Epidermal melanocyte (primary cell): ENCODE data around the gene RUSF1.
A peak's percentile ranks its signal among the peaks of the same experiment; 100 is the strongest.
"Not testable (repeated sequence)": the region's sequence is repeated elsewhere in the genome, so short reads cannot be mapped to it uniquely, and the experiment has no call there.

ENCODE experiments used
- DNase-seq: peaks from one replicate; pipeline ENCODE4 v3.0.0; 2011; ENCODE audit warnings: low spot score; ENCODE audit not compliant: insufficient read length

RUSF1 gene

DNA sequence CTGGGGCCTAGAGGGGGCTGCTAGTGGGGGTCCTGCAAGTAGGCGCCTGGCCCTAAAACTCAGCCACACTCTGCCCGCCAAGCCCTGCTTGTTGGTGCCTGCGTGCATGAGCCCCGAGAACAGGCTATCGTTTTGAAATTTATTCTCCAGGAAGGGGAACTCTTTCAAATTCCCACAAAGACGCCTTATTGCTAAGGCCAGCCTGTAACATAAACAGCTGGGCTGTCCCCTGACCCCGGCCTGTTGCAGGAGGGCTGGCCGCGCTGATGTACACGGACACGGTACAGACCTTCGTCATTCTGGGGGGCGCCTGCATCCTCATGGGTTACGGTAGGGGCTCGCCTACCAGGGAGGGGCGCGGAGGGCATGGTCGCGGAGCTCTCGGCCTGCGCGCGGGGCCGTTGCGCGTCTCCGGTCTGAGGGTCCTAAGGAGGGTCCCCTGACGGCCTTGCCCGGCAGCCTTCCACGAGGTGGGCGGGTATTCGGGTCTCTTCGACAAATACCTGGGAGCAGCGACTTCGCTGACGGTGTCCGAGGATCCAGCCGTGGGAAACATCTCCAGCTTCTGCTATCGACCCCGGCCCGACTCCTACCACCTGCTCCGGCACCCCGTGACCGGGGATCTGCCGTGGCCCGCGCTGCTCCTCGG lies 21.0 kb downstream of the RUSF1 start:
- DNase-seq, result no peak

DNA sequence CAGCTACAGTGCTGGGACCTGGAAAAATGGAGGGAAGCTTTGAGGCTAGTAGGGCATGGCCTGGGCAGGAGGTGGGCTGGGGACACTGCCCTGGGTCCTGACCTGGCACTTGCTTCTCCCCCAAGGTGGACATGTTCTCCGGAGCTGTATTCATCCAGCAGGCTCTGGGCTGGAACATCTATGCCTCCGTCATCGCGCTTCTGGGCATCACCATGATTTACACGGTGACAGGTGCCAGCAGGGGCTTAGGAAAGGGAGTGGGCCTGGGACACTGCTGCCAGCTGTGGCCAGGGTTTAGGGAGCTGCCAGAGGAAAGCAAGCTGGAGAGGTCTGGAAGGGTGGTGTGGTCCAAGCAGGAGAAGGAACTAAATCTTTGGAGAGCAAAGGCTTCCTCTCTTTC lies 22.1 kb downstream of the RUSF1 start:
- no peak for DNase-seq

DNA sequence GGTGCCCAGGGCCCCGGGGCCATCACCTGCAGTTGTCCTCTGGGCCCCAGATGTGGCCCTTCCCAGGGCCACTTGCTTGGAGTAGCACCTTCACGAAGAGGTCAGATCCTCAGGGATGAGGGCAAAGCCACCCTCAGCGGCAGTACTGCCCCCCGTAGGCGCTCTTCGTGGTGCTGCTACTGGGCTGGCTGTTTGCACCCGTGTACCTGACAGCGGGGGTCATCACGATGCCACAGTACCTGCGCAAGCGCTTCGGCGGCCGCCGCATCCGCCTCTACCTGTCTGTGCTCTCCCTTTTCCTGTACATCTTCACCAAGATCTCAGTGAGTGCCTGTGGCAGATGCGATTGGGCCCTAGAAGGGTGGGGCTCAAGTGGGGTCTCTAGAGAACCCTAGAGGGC lies 22.6 kb downstream of the RUSF1 start:
- no peak for DNase-seq

DNA sequence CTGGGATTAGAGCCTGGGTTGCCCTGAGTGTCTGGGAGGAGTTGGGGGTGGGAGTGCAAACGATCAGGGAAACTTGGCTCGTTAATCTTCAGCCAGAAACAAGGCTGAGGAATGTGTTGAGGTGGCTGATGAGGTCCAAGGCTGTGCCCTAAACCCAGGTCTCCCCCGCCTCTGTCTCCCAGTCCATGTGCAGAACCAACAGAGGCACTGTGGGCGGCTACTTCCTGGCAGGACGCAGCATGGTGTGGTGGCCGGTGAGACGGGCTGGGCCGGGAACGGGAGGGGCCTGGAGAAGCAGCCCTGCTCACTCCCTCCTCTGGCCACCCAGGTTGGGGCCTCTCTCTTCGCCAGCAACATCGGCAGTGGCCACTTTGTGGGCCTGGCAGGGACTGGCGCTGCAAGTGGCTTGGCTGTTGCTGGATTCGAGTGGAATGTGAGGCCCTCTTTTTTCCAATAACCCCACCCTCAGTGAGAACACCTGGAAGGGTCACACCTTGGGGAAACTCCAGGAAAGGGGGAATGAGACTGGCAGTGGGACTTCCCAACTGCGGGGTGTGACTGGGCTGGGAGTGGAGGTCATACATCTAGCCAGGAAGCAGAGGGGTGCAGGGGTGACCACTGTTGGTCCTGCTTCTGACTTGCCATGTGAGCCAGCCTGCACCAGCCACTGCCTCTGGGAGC lies 23.6 kb downstream of the RUSF1 start:
- DNase-seq, result no peak

DNA sequence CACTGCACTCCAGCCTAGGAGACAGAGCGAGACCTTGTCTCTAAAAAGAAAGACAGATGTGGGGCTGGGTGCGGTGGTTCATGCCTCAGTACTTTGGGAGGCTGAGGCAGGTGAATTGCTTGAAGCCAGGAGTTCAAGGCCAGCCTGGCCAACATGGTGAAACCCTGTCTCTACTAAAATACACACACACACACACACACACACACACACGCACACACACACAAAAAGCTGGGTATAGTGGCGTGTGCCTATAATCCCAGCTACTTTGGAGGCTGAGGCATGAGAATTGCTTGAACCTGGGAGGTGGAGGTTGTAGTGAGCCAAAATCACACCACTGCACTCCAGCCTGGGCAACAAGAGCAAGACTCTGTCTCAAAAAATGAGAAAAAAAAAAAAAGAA lies 24.1 kb downstream of the RUSF1 start:
- DNase-seq, result not testable (repeated sequence)

DNA sequence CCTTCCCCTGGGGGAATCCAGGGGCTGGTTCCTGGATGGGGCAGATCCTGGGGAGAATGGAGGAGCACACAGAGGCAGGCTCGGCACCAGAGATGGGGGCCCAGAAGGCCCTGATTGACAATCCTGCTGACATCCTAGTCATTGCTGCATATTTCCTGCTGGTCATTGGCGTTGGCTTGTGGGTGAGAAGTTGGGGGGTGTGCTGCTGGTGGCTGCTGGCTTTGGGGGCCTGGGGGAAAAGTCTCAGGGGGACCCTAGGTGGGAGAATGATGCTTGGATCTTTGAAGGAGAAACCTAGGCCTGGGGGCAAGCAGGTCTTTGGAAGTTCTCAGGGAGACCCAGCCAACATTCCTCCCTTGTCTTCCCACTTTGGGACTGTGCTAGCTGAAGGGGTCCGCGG lies 25.1 kb downstream of the RUSF1 start, which contains the start of gene SLC5A2:
TSS of gene SLC5A2 (plus strand) at position 43 of the 400 bp plus-strand sequence. CDS start at position 57, 14 bp downstream.
- DNase-seq, result no peak

DNA sequence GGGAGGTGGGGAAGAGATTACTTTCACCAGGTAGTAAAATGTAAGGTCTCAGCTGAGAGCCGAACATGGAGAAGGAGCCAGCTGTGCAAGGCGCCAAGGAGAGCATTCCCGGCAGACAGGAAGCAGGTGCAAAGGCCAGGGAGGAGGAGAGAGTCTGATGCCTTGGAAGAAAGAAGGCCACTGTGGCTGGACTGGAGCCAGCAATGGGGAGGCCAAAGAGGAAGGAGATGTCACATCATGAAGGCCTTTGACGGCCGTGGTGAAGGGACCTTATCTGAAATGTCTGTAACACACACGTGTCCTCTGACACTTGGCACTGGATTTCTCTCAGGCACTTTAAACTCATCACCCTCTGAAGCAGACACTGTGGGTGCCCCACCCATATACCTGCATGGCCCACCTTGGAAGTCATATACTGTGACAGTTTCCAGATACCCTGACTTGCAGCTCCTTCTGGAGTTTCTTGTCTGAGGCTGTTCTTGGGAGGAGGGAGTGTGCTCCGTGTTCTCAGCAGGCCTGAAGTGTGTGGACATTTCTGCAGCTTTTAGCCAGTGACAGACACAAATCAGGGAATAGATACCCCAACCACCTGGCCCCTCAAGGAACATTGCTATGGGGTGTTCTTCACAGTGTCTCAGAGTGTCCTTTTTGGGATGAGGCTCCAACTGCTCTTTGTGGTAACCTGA lies 27.2 kb downstream of the RUSF1 start:
- DNase-seq, result no peak

DNA sequence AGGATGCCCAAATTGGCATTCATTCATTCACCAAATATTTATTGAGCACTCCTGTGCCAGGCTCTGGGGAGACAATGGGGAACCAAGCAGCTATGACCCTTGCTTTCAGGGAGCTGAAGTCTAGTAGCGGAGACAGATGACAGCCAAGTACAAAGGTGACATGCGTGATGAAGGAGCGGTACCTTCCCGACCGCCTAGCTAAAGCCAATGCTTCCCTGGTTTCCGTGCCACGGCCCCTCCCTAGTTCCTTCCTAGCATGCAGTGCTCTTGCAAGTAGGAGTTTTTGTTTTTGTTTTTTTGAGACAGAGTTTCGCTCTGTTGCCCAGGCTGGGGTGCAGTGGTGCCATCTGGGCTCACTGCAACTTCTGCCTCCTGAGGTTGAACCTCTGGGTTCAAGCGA lies 28.4 kb downstream of the RUSF1 start:
- no peak for DNase-seq

DNA sequence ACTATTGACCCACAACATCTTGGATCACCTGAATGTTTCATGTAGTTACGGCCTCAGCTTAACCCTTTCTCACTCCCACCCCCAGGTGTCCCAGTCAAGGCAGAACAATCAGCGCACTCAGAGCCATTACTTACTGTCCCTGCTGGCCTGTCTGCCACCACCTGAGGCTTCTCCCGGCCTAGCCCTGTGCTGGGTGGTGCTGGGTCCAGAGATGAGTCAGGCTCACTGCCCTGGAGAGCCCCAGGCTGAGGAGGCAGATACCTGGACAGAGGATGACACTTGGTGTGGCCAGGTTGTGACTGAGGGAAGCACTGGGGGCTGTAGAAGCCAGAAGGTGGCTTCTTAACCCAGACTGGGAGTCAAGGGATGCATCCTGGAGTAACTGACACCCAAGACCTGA lies 29.2 kb downstream of the RUSF1 start:
- DNase-seq, result no peak

DNA sequence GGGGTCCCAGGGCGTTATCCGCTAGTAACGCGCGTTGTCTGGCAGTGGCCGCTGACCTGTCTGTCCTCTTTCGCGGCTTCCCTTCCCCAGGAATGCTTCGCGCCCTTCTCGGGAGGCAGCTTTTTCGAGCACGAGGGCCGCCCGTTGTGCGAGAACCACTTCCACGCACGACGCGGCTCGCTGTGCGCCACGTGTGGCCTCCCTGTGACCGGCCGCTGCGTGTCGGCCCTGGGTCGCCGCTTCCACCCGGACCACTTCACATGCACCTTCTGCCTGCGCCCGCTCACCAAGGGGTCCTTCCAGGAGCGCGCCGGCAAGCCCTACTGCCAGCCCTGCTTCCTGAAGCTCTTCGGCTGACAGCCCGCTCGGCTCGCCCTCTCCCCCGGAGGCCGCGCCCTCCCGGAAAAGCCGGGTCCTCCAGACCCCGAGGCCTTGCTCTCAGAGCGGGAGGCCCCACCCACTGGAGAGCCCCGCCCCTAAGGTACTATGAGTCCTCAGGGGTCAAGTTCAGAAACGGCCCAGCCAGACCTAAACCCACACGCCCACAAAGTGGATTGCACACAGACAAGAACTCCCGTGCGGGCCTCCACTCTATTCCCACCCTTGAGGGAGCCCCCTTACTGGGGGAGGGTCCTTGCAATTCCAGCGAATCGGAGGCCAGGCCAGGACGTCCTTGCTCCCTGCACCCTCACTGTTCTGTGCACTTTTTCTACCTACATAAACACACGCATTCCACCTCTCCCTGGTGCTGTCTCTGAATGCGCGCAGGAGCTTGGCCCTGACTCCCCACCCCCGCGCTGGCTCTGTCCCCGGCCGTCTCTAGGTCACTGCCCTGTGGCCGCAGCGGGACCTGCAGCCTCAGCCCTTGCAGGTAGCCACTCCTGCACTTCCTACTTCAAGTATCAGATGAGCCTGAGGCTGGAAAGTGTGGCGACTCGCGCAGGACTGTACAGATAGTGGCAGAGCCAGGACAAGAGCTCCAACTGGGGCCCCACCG lies 30.7 kb downstream of the RUSF1 start:
- DNase-seq, result no peak

DNA sequence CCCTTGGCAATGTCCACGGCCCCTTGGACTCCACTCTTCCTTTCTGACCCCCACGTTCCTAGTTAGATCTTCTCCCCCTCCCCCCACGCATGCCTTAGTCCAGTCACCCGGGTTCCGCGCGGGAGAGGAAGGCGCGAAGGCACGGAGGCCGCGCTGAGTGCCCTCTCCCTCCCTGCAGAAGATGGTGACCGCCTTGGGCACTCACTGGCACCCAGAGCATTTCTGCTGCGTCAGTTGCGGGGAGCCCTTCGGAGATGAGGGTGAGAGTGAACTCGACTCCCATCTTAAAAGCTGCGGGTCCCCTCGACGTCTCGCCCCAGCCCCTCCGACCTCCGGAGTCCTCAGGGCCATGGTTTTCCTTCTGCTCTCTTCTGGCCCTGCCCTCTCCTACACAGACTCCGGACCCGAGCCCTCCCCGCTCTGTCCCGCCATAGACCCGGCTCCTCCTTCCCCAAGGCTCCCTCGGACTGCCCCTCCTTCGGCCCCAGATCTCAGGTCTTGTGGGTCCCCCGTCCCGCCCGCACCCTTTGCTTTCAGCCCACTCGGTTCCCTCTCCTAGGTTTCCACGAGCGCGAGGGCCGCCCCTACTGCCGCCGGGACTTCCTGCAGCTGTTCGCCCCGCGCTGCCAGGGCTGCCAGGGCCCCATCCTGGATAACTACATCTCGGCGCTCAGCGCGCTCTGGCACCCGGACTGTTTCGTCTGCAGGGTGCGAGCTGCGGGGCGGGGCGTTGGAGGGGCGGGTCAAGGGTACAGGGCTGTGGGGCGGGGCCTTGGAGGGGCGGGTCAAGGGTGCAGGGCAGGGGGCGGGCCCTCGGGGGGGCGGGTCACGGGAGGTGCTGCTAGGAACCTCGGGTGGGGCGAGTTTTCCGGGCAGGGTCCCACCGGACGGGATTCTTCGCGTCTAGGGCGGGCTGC lies 31.6 kb downstream of the RUSF1 start:
- DNase-seq, result no peak

DNA sequence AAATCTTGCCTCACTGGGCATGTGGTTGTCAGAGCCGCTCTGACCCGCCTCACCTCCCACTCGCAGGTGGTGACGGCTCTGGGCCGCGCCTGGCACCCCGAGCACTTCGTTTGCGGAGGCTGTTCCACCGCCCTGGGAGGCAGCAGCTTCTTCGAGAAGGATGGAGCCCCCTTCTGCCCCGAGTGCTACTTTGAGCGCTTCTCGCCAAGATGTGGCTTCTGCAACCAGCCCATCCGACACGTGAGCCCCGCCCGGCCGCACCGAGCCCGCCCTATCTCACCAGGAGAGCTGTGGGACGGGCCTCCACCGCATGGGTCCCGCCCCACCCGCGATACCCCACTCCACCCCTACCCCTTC lies 32.3 kb downstream of the RUSF1 start:
- DNase-seq, result no peak

DNA sequence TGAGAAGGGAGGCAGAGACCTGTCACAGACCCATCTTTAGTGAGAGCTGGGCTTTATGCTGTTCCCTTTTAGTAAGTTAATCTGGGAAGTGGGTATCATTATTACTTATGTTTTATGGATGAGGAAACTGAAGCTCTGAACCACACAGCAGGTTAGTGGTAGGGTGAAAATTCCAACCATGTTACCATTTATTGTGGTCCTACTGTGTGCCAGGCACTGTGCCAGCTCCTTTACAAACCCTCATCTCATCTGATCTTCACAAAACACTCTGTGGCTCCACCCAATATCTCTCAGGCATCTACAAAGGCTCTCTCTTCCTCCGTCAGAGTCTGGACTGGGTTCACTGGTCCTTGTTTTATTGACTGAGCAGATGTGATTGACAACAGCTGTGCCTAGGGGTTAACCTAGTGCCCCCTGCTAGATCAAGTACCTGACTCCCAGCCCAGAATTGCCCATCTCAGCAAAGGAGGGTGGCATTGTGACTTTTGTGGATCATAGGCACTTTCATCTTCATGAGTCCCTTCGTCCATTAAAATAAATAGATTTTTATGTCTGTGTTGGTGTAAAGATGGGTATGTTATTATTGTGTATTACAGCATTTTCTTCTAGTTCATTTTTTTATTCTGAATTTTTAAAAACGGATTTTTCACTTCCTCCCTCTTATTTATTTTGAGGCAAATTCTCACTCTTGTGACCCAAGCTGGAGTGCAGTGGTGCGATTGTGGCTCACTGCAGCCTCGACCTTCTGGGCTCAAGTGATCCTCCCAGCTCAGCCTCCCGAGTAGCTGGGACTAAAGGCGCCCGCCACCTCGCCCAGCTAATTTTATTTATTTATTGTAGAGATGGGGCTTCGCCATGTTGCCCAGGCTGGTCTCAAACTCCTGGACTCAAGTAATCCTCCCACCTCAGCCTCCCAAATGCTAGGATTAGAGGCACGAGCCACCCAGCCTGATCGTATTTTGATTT lies 33.1 kb downstream of the RUSF1 start:
- no peak for DNase-seq

DNA sequence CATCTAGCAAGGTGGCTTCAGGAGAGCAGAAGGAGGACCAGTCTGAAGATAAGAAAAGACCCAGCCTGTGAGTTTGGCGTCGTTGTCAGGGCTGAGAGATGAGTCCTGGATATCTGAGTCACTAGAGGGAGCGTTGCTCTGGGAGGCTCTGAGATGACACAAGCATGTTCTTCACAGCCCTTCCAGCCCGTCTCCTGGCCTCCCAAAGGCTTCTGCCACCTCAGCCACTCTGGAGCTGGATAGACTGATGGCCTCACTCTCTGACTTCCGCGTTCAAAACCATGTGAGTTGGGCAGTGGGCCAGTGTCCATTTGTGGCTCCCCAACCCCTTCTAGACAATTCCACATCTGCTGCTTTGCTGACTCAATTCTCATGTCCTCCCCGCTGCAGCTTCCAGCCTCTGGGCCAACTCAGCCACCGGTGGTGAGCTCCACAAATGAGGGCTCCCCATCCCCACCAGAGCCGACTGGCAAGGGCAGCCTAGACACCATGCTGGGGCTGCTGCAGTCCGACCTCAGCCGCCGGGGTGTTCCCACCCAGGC lies 33.9 kb downstream of the RUSF1 start:
- no peak for DNase-seq

DNA sequence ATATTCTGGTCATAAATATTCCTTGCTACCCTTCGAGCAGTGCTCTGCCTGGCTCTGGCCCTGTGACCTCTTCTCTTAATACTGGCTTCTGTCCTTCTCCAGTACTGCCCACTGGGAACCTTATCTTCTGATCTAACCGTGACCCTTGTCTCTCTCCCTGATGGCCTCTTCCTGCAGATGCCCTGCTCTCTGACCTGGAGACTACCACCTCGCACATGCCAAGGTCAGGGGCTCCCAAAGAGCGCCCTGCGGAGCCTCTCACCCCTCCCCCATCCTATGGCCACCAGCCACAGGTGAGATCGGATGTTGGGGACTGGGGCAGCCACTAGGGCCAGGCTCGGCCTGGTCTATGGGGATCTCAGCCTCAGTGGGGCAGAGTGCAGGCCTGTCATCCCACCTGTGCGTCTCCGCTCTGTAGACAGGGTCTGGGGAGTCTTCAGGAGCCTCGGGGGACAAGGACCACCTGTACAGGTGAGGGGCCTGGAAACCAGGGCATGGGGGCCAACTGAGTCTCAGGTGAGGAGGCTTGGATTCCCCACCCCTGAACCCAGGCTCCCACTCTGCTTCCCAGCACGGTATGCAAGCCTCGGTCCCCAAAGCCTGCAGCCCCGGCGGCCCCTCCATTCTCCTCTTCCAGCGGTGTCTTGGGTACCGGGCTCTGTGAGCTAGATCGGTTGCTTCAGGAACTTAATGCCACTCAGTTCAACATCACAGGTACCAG lies 34.8 kb downstream of the RUSF1 start:
- no peak for DNase-seq

DNA sequence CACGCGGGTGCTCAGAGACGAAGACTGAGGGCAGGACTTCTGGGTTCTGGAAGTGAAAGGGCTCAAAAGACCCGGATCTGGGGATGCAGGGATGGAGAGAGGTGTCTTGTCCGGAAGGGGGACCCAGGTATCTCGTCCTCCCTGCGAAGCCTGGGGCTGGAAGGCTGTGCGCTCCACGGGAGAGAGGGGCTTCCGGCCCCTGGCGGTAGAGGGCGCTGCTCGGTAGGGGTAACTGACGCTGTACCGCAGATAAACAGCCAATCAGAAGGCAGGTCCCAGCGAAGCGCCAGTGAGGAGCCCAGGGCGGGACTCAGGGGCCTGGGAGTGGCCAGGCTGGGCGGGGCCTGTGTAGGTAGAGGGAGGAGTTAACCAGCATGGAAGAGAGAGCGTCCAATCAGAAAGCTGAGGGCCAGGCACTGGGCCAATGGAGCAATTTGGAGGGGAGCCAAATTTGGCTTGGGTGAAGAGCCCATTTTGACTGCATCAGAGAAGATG lies 35.4 kb downstream of the RUSF1 start:
- peak; percentile 99 for DNase-seq

DNA sequence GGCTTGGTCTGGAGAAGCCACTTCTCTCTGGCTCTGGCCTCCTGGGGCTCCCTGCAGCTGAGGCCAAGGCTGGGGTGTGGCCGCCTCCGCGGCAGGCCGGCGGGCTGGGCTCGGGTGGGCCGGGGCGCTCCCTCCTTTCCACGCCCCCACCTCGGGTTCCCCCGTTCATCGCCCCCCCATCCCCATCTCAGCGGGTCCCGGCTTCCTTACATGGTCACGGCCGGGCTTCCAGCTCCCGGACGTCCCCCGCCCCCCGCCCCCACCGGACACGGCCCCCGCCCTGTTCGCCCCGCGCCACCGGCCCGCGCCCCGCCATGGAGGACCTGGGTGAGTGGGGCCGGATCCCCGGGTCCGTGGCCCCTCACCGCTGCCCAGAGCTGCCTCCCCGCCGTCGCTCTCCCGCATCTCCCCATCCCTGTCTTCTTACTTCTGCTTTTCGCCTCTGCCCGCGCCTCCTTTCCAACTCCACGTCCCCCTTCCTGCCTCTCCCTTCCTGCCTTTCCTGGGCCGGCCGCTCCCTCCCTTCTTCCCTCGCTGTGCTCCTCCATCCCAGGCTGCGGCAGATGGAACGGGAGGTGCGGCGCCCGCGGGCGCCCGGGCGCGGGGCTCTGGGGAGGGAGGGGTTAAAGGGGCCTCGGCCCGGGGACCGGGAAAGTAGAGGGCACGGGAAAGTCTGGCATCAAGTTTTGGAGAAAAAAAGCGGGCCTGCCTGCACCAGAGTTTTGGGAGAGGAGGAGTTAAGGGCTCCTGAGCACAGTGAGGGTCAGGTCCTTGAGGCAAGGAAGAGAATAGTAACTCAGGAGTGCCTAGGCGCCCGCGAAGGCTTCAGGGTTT lies 36.1 kb downstream of the RUSF1 start, which contains the start of gene TGFB1I1:
TSS of gene TGFB1I1 (plus strand) at position 278 of the 834 bp plus-strand sequence. CDS start at position 315, 37 bp downstream.
- DNase-seq, result peak; percentile 94
